HG03066 (cell line): Measurements from ENCODE around the gene COMMD3.
A peak's percentile ranks its signal among the peaks of the same experiment; 100 is the strongest.

Source experiments
- ATAC-seq: cut with Tn5 transposase; IDR thresholded peaks from one replicate; pipeline ENCODE4 v1.9.1; 2021; ENCODE audit warnings: low read depth; ENCODE audit not compliant: unreplicated experiment

Gene COMMD3

DNA sequence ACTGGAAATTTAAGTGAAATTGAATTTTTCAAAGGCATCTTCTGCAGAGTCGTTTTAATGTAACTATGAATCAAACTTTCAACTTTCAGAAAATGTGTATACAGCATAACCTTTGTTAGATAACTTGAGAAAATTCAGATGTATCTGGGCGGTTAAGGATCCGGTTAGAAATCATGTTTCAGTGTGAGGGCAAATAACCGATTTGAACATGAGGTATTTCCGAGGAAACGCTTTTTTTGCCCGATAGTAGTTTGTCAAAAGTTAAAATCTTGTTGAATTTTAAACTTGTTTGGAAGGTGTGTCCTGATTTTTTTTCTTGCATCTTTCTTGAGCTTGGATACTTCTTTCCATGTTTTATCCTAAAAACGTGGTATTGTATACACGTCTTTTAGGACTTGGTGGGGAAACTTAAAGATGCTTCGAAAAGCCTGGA lies 3.4 kb downstream of the COMMD3 start:
- ATAC-seq, result no peak

GRCh38 chr10:22319980-22320558 lies 3.9 kb downstream of the COMMD3 start:
- ATAC-seq, result no peak

GRCh38 chr10:22320591-22321155 lies 4.5 kb downstream of the COMMD3 start, which contains the start of gene BMI1:
Gene BMI1 (plus strand): TSS chr10:22321099. CDS start chr10:22326450, 5,351 bp downstream.
- ATAC-seq, result no peak

DNA sequence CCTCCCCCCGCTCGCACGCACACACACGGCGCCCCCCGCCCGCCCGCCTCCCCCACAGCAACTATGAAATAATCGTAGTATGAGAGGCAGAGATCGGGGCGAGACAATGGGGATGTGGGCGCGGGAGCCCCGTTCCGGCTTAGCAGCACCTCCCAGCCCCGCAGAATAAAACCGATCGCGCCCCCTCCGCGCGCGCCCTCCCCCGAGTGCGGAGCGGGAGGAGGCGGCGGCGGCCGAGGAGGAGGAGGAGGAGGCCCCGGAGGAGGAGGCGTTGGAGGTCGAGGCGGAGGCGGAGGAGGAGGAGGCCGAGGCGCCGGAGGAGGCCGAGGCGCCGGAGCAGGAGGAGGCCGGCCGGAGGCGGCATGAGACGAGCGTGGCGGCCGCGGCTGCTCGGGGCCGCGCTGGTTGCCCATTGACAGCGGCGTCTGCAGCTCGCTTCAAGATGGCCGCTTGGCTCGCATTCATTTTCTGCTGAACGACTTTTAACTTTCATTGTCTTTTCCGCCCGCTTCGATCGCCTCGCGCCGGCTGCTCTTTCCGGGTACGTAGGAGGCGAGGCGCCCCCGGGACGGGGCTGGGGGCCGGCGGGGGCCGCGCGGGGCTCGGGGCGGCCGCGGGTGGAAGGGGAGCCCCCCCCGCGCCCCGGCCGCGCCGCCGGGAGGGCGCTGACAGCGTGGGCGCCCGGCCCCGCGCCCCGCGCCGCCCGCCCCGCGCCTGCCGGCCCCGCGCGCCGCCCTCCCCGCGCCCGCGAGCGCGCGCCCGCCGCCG lies 5.2 kb downstream of the COMMD3 start:
- ATAC-seq, result no peak

- no peak for ATAC-seq
These were observed 5.9 kb downstream of the COMMD3 start for GRCh38 chr10:22321924-22322640.

DNA sequence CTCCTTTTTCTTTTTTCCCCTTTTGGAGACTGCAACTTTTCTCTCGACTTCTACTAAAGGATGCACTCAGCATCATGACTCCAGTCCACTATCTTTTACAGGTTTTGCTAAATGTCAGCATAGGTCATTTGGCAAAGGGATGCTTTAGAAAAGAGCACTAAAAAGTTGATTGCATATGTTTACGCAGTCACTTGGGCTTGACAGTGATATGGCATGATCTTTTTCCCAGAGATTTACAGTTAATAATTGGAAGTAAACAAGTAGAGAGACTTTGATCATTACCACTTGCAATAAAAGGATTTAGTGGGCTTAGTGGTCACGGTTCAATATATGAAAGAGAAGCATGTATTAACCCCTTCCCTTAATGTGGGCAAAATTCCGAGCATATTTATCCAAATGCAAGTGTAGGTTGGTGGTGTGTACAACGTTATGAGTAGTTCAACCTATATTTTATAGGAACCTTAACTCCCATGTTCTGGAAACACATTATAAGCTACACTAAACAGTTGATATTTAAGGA lies 6.5 kb downstream of the COMMD3 start:
- no peak for ATAC-seq

DNA sequence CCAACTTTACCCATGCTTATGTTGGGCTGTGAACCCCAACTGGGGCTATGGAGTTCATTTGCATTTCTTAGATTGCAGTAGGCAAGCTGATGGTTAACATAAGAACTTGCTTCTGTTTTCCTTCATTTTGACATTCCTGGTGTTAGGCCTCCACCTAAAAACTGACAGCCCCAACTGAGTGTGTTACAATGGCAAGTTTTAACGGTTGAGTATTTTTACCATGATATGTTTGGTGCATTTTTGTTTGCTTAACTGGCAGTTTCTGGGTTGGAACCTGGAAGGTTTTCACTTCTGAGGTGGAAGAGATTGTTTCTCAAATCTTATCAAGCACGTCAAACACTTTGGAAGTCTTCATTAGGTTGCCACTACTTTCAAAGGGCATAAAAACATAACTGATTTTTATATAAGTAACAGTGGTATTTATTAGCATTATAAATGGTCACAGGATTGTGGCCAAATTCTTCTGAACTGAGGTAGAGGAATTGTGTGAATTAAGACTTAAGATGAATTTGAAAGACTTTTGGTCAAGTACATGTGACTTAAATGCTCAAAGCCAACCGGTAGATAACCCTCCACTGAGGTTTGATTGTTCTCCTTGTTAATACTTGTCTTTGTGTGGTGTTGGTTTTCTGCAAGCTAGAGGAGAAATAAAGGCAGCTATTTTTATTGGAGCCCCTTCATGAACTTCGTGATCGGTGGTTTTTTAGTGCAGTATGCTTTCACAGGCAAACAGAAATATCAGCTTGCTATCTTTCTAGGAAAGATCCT lies 7.5 kb downstream of the COMMD3 start:
- no peak for ATAC-seq

DNA sequence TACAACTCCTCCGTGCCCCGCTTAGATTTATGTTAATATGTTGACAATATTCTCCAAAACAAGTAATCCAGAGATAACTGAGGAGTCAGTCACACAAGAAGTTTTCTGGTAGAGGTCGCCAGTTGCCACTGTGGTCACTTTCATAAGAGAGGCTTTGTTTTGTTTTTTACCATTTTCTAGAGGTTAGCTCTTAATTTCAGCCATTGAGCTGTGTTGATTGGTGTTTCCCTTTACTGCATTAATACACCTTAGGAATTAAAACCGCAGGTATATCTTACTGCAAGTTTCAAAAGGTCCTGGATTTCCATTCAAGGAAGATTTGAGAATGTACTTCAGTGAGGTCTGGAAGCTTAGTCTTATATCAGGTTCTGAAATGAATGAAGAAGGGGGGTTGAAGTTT lies 8.2 kb downstream of the COMMD3 start:
- no peak for ATAC-seq

DNA sequence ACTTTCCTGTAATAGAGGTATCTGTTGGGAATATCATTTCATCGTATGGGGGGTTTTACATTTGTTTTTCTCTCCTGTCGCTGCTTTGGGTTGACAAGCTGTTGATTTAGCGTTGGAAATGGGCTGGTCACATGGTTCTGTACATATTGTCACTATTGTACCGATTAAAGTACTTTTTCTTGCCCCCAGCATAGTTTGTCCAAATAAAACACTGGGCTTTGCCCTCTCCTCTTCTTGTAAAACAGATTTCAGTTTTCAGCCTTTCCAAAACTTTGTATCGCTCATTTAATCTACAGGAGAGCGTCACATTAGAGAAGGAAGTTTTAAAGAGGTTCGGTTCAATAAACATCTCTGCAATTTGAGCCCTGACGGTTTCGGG lies 8.7 kb downstream of the COMMD3 start:
- no peak for ATAC-seq

GRCh38 chr10:22325272-22326144 lies 9.3 kb downstream of the COMMD3 start:
- peak; percentile 43 for ATAC-seq

DNA sequence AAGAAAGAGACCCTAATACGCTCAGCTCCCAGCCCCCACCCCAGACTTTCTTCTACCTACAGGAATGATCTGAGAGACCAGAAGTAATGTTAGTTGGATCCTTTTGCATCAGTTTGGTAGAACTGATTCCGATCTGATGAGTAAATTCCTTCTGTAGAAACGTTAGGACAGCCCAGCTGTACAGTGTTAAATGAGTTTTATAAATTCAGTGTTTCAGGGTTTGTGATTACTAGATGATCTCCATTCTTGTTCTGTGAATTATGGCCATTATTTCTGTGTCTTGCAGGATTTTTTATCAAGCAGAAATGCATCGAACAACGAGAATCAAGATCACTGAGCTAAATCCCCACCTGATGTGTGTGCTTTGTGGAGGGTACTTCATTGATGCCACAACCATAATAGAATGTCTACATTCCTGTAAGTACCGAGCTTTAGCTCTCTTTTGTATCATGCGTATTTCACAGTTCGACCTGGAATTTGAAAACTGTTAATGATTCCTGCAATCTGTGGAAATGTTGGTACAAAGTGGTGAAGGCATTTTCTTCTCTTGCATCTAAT lies 10.0 kb downstream of the COMMD3 start:
- no peak for ATAC-seq

GRCh38 chr10:22329150-22329549 lies 13.0 kb downstream of the COMMD3 start:
- no peak for ATAC-seq

DNA sequence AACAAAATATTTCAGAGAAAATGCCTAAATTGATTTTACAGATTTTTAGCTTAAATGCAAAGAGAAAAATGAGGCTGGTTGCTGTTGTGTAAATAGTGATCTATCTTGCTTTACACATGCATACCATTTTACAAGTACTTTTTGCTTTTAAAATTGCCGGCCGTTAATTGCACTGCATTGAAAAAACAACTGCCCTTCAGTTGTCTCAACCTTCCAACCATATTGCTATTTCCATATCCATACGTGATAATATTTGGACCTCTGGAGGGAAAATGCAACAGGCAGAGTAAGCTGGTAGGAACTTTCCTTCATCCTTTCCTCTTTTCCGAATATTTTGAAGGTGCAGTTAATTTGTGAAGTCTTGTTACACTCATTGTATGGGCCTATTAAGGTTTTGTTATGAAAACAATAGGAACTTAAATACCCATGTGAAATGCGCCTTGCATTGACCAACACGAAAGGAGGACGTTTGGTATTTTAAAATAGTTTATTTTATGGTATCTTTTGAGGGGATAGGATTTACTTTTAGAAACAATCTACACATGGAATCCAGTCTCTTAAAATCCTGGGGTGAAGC lies 16.0 kb downstream of the COMMD3 start:
- ATAC-seq, result no peak

GRCh38 chr10:22333167-22333974 lies 17.2 kb downstream of the COMMD3 start:
- no peak for ATAC-seq

GRCh38 chr10:22333975-22334282 lies 17.7 kb downstream of the COMMD3 start:
- no peak for ATAC-seq

DNA sequence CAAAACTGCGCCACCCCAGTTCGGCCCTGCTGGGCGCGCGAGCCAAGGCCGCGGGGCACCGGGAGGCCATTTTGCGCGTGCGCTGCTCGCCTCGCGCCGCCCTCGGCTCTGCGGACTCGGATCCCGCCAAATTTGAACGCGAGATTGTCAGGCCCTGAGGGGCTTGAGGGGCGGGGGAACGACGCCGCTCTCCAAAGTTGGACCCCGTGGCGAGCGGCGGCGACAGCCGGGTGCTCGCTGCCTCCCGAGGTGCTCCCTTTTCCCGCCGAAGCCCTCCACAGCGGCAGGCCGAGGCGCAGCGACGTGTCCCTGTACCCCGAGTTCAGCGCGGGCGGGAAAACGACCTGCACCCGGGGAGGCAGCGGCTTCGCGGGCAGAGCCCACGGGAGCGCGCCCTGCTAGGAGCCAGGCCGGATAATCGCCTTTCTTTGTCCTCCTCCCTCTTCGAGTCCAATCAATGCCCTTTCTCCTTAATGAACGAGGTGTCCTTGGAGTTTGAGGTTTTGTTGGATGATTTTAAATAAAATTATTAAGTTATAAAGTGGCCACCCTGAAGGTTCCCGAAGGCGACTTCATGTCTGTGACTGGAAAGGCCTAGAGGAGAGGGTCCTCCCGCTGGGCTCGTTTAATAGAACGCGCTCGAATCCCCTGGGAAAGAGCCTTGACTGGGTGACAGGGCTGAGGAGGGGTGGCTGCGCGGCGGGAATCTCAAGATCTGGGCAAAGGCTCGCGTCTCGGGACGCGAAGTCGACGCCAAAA lies 18.4 kb downstream of the COMMD3 start:
- no peak for ATAC-seq

GRCh38 chr10:22335173-22335933 lies 19.2 kb downstream of the COMMD3 start:
- ATAC-seq, result peak; percentile 45
